GM21786 (cell line): ENCODE measurements around the gene TRIM5.

Experiments used
- ATAC-seq: cut with Tn5 transposase; IDR thresholded peaks from one replicate; pipeline ENCODE4 v1.9.1; 2021; ENCODE audit not compliant: unreplicated experiment

Gene TRIM5

DNA sequence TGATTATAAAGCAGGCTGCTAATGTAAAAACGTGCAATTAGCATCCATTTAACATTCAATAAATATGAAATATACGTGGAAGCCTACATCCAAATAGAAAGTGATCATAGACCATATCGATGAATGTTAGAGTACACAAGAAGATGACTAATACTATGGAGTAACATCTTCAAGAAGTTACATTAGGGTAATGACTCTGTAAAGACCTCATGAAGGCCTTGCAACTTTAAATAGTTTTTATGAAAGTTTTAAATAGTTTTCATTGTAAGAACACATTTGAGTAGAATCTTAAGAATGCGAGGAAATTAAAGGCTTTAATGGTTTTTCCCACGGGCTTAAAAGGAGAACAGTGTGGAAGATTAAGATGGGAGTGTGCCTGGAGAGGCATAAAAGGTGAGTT is 58.7 kb downstream of the TRIM5 start:
- ATAC-seq, result no peak

DNA sequence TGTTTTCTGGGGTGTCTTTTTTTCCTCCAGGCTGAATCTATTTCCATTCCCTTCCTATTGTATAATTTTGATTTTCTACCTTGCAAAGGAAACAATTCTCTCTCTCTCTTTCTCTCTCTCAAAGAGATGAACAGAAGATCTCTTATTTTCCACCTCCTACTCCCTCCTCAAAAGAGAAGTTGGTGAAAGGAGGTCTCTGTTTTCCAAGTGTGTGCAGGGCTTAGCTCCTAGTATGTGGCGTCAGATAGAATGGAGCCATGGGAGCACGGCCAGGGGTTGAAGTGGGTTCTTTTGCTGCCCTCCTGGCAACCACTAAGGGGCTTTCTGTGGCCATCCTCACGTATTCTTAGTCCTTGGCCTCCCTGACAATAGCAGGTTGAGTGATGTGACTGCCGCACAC is 59.6 kb downstream of the TRIM5 start:
- no peak for ATAC-seq

DNA sequence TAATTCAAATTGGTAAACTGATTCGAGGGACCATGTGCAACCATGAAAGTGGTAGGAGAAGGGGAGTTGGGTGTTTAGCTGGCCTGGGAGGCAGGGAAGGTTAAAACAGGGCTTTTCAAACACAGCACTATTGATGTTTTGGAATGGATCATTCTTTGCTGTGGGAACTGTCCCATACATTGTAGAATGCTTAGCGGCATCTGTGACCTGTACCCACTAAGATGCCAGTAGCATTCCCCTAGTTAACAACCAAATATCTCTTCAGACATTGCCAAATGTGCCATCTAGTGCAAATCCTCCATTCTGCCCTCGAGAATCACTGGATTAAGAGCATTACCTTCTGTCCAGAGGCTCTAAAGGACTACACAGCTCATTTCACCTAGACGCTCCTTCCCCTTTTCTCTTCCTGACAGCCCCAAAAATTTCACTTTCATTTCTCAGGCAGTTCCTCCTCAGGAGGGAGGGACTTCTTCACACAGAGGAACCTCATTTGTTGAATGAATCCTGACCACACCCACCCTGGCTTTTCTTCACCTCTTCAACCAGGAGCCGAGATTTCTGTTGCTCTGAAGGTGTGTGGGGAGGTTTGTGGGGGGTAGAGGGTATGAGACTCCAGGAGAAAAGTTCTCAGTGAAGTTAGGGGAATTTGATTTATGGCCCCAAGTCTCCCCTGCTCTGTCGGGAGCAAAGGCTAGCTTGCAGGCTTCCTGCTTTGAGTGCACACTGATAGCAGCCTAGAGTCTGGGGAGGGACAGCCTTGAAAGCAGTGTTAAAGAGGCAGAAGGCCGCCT is 60.2 kb downstream of the TRIM5 start, which contains the start of gene TRIM34:
TRIM34 (plus strand) TSS at position 513 of the 791 bp plus-strand sequence. CDS start 7,331 bp downstream, outside the sequence.
- ATAC-seq, result peak; percentile 95

DNA sequence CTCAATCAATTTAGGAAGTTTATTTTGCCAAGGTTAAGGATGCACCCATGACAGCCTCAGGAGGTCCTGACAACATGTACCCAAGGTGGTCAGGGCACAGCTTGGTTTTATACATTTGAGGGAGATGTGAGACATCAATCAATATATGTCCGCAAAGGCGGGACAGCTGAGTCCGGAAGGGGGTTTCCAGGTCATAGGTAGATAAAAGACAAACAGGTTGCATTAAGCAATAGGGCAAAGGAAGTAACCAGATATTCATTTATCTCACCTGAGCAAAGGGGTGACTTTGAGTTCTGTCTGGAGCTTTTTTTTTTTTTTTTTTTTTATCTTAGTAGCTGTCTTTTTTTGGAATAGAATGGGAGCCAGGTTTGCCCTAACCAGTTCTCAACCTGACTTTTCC is 62.1 kb downstream of the TRIM5 start:
- no peak for ATAC-seq

DNA sequence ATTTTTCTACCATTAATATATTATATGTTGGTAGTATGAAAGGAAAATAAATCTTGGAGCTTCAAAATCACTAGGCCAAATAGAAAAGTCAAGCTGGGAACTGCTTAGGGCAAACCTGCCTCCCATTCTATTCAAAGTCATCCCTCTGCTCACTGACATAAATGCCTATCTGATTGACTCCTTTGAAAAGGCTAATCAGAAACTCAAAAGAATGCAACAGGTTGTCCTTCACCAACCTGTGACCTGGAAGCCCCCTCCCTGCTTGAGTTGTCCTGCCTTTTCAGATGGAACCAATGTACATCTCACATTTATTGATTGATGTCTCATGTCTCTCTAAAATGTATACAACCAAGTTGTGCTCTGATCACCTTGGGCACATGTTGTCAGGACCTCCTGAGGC is 63.3 kb downstream of the TRIM5 start:
- no peak for ATAC-seq

DNA sequence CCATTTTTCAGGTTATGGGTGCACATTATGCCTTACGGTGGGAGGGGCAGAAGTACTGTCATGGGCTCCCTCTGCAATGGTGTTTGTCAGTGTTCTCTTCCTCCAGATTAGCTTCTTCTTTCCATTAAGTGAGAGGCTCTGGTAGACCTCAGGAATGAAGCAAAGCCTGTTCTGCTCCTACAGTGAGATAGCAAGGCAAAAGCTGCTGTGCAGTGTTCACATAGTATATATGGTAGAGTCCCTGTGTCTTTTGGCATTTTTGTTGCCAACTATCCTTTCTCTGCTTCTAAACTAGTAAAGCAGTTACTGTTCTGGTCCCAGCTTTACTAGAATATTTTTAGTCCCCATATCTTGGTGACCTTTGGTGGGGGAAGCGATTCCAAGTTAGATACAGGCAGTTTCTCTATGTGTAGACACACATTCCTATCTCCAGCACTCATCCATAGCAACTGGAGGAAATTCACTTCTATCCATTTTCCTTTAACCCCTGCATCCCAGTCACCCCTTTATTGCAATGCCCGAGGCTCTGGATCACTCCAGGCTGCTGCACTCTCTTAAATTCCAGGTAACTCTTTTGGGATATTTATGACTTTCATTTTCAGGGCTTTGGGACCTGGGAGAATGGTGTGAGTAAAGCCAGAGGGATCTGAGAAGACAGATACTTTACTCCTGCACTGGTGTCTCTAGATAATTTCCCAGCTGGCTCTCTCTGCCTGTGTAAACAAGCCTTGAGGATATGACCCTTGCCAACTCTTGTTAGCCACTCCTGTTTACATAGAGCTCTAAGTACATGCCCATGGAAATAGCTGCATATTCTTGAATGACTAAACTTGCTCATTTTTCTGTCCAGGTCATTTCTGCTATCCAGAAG is 64.0 kb downstream of the TRIM5 start:
- no peak for ATAC-seq

DNA sequence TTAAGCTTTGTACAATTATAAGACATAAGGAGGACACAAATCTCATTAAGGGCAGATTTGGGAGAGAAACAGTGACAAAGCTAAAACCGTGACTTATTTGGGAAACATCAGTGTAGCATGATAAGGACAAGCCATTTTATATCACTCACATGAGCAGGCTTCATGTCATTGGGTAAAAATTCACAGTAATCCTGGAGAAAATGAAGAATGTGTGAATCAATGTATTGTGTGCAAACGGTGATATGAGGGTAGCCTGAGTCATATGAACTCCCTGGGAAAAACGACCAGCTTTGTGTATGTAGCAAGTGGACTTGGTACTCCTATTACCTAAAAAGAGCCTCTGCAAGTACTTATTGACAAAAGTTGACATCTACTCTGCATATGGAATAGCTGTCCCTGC is 66.1 kb downstream of the TRIM5 start:
- ATAC-seq, result no peak
